NCI-H2107 treated with DMSO at 0.1 percent for 48 hours (cell line): ENCODE measurements around the gene ZNF197.
"Not testable (repeated sequence)": the region's sequence is repeated elsewhere in the genome, so short reads cannot be mapped to it uniquely, and the experiment has no call there.

Source experiments
- DNase-seq: peaks from one replicate; lab custom pipeline; 2025; ENCODE audit not compliant: unreplicated experiment; lab: John Stamatoyannopoulos, UW

Gene ZNF197

DNA sequence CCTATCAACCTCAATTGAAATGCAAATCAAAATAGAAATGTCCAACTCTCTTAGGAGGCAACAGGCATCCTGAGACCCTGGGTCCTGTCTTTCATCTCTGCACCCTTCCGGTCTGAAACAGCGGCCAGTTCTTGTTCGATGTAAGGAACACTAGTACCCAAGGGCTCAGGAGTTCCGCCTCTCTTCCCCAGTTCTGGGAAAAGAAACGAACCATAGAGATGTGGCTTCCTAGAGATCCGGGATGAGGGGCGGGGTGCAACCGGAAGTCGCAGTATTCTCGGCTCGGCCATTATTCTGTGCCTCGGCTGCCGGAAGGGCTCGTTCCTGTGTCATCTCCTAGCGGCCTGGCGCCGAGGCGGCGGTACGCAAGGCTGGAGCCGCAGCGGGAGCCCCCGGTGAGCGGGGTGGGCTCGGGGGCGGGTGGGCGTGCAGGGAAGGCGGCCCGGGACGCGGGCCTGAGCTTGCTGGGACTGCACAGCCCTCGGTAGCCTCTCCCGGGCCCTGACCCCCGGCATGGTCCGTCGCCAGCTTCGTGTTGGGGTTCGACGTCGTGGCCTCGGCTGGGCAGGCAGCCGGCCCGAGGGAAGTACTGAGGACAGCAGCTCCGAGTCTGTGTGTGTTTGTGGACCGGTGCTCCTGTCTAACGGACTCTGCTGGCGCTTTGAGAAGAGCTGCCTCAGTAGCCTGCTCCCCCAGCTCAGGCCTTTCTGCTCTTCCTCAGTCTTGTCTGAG, at the start of gene ZNF197:
ZNF197 (plus strand) TSS at position 288 of the 732 bp plus-strand sequence. CDS start 4,119 bp downstream, outside the sequence.
- DNase-seq, result peak; percentile 87

DNA sequence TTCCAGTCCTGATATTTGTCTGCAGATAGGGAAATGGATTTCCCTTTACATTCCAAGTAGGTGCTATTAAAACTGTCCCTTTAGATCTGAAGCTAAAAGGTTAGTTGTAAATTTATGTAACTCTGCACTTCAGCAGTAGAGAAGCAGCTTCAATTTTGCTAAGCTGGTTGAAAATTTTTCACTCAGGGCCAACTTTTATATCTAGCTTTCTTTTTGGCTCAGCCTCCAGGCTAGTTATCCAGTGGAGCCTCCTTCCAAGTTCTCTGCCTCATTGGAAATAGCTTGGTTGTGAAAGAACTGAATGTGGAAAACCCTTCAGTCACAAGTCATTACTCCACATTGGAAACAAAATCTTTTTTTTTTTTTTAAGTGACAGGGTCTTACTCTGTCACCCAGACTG, 48.2 kb upstream of the ZNF197 start:
- DNase-seq, result no peak

DNA sequence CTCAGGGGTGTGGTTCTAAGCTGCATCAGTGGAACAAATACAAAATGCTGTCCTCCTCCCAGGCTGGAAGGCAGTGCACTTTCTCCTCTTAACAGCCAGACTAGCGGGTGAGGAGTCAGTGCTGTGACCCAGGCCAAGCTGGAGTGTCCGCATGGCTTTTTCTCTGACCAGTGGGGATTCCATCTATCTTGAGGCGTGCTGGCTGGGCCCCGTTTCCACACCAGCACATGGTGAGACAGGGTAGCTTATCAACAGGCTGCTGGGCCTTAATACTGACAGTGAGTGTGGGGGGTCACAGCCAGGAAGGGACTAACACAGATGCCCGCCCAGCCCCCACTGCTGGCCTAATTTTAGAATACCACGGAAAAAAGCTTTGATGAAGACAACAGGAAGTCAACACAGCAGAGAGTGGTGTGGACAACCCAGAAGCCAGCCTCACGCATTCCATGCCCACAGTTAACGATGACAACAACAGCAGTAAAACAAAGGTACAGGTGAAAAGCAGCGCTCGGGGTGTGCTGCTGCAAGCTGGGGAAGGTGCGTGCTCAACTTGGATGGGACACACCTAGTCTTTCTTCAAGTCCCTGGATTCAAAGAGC, 47.4 kb upstream of the ZNF197 start:
- not testable (repeated sequence) for DNase-seq

DNA sequence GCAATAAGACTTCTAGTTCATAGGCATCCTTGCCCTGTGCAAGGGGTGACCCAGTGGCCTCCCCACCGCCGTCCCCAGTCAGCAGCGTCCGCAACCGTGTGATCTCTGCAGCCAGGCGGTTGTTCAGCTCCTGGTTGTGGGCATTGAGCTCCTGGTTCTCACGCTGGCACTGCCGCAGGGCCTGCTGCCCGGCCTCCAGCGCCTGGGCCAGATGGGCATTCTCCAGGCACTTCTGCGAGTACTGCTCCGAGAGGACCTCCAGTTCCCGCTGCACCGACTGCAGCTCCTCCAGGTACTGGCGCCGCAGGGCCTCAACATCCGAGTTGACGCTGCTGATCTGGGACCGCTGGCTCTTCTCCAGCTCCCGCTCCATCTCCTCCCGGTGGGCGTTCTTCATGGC, 46.5 kb upstream of the ZNF197 start:
- DNase-seq, result not testable (repeated sequence)

DNA sequence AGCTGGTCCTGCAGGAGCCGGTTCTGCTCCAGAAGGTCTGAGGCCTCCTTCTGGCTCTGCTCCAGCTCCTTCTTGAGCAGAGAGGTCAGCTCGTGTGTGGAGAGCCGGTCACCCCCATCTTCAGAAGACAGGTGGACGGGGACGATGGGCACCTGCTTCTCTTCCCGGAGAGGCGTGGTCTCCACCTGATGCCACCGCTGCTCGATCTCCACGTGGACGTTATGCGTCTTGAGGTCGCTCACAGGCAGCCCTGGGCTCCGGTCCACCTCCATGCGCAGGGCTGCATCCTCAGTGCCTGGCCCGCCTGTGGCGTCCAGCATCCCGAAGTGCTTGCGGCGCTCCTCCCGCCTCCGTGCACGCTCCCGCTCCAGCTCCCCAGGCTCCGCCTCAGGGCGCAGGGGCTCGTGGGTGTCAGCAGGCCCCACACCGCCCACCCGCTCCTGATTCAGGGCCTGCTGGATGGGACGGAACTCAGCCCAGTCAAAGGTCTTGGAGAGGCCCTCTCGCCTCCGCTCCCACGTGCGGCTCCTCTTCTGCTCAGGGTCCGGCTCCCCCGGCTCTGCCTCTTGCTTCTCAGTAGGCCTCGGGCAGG, 45.8 kb upstream of the ZNF197 start:
- not testable (repeated sequence) for DNase-seq

DNA sequence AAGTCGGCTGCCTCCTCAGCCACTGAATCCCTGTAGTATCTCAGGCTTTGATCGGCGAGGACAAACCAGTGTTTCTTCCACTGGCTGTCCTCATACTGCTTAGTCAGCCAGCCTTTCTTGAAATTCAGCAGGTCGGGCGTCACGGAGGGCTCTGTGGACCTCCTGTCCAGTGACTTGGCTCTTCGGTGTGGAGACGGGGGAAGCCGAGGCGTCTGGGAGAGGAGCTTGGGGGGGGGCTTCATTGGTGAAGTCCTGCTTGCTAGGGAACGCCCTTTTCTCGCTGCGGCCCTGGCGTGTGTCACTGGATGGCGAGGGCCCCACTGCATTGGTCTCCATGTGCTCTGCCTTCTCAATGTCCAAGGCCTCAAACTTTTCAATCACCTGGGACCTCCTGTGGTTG, 45.1 kb upstream of the ZNF197 start:
- not testable (repeated sequence) for DNase-seq

DNA sequence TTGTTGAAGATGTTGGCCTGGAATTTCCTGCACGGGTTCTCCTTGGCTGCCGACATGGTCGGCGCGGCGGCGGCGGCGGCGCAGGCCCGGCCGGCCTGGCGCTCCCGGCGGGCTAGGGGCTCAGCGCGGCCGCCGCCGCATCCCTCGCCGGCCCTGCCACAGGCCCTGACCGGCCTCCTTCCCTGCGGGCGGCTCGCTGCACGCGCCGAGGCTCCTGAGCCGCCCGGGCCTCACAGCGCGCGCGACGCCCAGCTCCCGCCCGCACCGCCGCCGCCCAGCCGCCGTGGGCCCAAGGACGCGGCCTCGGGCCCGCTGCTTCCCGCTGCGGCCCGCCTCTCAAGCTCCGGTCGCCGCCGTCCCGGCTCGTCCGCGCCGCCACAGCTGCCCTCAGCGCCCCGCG, 43.9 kb upstream of the ZNF197 start:
- DNase-seq, result not testable (repeated sequence)

DNA sequence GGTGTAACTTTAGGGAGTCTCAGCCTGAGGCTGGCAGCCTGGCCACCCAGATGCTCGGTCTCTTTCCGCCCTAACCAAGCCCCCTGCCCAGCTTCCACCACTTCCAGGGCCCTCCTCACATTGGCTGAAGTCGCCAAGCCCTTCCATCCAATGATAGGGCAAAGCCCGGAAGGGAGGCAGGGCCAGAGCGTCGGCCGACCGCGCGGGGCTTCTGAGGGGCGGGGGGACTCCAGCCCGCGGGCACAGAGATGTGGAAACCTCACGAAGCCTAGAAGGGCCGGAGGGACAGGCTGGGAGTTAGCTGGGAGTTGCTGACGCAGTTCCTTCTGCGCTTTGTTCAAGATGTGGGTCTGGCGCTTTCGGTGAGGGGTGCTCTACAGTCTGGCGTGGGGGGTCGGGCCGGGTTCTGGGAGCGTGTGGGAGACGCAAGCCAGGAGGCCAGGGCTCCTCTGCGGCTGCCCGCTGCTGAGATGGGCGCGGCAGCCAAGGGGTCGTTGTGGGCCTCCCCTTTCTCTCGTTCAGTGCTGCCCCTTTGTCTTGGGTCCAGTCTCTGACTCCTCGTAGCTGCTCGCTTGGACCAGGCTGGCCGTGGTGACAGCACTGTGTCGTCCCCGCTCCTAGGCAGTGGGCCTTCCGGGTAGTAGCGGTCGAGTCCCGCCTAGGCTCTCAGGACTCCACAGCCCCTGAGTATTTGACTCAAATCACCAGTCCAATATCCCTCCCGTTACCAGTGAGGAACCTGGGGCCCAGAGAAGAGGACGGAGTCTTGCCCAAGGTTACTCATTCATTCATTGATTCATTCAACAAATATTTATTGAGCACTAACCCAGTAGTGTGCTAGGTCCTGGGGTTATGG, 40.0 kb upstream of the ZNF197 start, which contains the start of gene ZNF660:
ZNF660 (plus strand) TSS at position 319 of the 856 bp plus-strand sequence. CDS start 9,230 bp downstream, outside the sequence.
- peak; percentile 47 for DNase-seq

DNA sequence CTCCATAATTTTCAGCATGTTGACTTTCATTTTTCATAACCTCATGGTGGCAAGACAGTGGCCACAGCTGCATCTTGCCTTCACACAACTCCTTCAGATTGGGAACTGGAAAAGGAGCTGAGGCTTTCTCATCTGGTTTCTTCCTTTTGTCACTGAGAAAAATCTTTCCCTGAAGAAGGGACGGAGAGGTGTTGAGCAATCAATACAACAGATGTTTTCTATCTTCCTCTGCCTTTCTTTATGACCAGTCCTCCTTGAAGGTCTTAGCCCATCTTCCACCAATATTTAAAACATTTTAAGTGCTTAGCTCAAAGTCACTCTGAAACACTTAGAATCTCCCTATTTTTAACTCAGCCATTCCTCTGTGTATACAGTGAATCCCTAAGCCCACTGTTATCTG, 28.2 kb upstream of the ZNF197 start:
- DNase-seq, result no peak

DNA sequence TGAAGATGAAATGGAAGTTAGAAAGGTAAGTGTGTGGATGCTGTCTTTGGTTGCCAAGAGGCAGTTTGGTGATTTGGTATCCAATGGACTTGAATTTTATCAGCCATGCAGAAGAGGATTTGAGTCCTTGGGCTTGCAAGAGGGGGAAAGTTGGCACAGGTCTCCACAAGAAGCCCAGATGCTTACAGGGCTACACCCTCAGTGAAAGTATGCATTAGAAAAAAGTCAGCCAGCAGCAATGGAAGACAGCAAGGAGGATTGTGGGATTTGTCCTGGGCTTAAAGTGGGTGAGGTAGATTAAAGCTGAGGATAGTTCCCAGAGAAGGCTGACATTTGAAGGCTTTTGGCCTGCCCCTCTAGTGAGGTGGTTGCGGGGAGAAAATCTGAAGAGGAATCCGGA, 23.1 kb upstream of the ZNF197 start:
- no peak for DNase-seq

DNA sequence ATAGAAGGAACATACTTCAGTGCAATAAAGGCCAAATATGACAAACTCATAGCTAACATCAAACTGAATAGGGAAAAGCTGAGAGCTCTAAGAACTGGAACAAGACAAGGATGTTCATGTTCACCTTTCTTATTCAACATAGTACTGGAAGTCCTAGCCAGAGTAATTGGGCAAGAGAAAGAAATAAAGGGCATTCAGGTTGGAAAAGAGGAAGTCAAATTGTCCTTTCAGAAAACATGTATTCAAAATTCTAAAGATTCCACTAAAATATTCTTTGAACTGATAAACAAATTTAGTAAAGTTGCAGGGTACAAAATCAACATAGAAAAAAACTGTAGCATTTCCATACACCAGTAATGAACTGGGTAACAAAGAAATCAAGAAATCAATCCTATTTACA, 12.2 kb upstream of the ZNF197 start:
- DNase-seq, result no peak

DNA sequence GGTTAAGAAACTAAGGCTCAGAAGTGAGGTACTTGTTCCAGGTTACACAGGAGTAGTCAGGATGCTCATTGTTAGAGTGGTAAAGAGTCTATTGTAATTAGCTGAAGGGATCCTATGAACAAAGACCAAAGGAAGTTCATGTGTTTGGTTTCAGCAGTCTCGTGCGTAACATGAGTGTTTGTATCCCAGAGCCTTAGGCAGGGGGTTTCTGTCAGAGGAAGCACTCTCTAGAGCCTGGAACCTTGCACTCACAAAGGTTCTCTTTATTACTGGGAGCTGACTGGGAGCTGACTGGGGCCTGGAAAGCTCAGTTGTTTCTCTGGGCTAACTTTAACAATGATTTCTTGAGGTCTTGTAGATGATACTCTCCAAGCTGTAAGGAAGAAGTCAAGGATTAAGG, 3.9 kb downstream of the ZNF197 start:
- no peak for DNase-seq

DNA sequence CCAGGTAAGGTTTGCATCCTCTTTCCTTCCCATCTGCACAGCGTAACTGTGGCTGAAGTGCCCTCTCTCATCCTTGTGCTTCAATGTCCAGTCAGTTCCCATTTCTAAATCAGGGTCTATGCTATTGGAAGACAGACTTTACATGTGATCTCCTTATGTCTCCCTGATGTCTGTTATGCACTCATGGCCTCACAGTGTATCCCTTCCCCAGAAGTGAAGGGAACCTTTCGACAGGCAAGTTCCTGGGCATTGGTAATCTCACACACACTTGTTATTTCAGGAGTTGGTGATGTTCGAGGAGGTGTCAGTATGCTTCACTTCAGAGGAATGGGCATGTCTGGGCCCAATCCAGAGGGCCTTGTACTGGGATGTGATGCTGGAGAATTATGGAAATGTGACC, 7.4 kb downstream of the ZNF197 start:
- DNase-seq, result no peak

DNA sequence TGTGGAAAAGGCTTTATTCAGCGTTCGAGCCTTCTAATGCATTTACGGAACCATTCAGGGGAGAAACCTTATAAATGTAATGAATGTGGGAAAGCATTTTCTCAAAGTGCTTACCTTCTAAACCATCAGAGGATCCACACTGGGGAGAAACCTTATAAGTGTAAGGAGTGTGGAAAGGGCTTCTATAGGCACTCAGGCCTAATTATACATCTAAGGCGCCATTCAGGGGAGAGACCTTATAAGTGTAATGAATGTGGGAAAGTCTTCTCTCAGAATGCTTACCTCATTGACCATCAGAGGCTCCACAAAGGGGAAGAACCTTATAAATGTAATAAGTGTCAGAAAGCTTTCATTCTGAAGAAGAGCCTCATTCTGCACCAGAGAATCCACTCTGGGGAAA, 17.5 kb downstream of the ZNF197 start:
- no peak for DNase-seq

DNA sequence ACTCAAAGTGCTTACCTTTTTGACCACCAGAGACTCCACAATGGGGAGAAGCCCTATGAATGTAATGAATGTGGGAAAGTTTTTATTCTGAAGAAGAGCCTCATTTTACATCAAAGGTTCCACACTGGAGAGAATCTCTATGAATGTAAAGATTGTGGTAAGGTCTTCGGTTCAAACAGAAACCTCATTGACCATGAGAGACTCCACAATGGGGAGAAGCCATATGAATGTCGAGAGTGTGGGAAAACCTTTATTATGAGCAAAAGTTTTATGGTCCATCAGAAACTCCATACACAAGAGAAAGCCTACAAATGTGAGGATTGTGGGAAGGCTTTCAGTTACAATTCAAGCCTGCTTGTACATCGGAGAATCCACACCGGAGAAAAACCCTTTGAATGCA, 18.2 kb downstream of the ZNF197 start:
- DNase-seq, result no peak

DNA sequence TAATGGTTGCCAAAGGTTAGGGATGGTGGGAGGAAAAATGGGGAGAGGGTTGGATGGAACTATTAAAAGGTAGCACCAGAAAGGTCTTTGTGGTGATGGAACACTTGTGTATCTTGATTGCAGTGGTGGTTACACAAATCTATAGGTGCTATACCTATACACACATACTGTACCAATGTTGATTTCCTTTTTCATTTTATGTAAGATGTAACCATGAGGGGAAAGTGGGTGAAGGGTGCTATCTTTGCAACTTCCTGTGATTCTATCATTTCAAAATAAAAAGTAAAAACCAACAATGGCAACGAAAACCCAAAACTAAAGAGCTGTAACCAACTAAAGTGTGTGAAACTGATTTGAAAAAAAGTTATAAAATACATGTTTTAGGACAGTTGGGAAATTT, 22.9 kb downstream of the ZNF197 start:
- DNase-seq, result no peak

DNA sequence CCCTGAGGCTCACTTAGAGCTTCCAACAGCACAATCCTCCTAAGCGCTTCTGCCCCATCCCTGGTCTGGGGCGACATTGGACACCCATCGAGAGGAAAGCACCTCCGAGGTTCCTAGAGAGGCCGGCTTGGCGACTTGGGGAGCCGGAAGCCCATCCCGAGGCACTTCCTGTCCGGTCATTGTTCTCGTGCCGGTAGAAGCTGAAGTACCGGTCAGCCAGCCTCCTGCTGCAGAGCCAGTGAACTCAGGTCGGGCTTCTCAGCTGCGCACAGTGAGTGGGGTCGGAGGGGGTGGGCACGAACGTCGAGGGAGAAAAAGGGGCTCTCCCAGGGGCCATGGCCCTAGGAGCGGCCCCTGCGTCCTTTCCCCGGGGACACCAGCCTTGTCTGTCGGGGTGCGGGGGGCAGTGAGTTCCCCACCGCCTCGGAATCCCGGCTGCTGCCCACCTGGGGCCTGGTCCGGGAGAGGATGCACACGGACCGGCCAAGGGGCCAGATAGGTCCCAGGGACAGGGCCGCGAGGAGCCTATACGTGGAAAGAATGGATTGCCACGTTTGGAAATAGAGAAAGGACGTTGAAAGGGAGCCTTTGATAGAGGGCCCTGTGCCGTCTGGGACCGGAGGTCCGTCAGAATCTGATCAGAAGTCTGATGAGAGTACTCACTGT, 23.9 kb downstream of the ZNF197 start, which contains the start of gene ZNF35:
ZNF35 (plus strand) TSS at position 169 of the 666 bp plus-strand sequence. CDS start 2,336 bp downstream, outside the sequence.
- peak; percentile 31 for DNase-seq

DNA sequence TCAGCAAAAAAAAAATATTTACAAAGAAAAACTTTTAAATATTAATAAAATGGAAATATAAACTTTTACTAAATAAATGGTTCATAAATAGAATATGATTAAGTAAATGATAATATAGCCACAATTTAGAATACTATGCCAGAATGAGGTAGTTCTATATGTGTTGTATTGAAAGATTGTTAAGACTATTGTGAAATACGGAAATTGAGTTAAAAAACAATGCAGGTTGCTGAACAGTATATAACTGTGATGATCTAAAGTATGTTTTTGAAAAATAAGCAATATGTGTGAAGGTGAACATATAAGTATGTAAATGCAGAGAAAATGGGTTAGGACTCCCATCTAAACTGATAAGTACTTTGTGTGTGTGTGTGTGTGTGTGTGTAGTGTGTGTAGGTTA, 24.9 kb downstream of the ZNF197 start:
- DNase-seq, result no peak

DNA sequence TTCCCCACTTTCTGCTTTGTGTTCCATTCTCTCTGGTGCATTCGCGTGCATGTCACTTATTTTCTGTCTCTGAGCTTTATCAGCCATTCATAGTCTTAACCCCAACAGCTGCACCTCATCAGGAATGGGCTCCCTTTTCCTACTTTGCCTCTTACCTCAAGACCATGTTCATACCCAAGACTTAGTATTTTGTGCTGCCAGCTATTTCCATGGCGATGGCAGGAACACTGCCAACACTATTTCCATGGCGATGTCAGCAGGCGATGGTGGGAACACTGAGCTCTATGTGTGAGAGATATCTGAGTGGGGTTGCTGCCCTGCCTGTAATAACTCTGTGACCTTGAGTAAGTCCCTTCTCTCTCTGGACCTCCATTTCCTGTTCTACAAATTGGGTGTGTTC, 29.2 kb downstream of the ZNF197 start:
- DNase-seq, result no peak

DNA sequence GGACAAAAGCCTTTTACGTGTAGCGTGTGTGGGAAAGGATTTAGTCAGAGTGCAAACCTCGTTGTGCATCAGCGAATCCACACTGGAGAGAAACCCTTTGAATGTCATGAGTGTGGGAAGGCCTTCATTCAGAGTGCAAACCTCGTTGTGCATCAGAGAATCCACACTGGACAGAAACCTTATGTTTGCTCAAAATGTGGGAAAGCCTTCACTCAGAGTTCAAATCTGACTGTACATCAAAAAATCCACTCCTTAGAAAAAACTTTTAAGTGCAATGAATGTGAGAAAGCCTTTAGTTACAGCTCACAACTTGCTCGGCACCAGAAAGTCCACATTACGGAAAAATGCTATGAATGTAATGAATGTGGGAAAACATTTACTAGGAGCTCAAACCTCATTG, 34.2 kb downstream of the ZNF197 start:
- DNase-seq, result no peak

DNA sequence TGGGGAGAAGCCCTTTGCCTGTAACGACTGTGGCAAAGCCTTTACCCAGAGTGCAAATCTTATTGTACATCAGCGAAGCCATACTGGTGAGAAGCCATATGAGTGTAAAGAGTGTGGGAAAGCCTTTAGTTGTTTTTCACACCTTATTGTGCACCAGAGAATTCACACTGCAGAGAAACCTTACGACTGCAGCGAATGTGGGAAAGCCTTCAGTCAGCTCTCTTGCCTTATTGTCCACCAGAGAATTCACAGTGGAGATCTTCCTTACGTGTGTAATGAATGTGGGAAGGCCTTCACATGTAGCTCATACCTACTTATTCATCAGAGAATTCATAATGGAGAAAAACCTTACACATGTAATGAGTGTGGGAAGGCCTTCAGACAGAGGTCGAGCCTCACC, 34.6 kb downstream of the ZNF197 start:
- no peak for DNase-seq
